Measurements from ENCODE around the gene ZNF394.

ZNF394 gene

GRCh38 chr7:99493823-99494222 is 6.3 kb downstream of the ZNF394 start:
- DNase-seq (ENCODE audit: low read depth): no peak

DNA sequence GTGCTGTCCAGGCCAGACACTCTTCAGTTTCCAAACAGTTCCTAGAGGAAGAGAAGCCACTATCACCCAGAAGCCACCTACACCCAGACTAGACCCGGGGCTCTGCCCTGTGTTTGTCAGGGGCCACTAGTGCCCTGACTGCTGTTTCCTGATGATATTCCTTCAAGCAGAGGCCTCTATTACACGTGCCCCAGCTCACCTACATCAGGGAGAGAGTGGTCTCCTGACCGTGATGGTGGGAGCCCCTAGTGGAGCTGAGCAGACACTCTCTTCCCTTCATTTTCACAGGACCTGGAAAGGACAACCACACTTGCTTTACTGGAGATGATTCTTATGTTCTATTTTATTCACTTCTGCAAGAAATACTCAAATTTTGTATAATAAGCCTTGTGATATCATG is 9.2 kb downstream of the ZNF394 start:
- no peak for DNase-seq (ENCODE audit: low read depth)

DNA sequence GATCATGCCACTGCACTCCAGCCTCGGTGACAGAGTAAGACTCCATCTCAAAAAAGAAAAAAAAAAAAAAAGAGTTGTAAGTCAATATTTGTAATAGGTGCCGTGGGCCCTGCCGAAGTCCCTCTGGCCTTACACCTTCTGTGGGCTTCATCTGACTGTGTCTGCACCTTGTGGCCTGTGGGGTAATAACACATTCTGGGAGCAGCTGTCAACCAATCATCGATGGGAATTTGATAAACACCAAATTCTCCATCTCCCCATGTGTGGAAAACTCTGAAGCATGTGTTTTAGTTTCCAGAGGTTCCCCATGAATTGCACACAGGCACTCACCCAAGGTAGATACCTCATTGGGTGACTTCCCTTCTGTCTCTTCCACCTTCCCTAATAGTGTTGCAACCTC is 10.8 kb downstream of the ZNF394 start:
- DNase-seq (ENCODE audit: low read depth): no peak

DNA sequence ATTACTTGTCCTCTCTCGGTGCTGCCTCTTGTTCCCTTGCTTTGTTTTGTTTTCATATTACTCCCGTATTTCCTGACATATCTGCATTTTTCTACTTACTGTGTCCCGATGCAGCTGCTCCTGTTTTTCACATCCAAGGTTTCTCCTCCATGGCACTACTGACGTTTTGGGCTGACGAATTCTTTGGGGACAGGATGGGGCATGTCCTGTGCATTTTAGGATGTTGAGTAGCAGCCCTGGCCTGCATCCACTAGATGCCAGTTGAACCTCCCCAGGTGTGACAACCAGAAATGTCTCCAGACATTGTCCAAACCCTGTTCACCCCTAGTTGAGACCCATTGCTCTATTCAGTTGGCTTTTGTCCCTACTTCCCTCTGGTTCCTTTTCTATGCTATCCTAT is 15.0 kb downstream of the ZNF394 start:
- DNase-seq (ENCODE audit: low read depth): no peak

GRCh38 chr7:99478464-99479440 is 21.3 kb downstream of the ZNF394 start:
- no peak for DNase-seq (ENCODE audit: low read depth)

GRCh38 chr7:99476107-99476506 is 24.0 kb downstream of the ZNF394 start:
- DNase-seq (ENCODE audit: low read depth): no peak

- peak; percentile 56 for DNase-seq (ENCODE audit: low read depth)
These were observed 26.8 kb downstream of the ZNF394 start for GRCh38 chr7:99473315-99473596.

GRCh38 chr7:99472561-99473314 is 27.3 kb downstream of the ZNF394 start, which contains the start of gene ZNF789:
TSS of gene ZNF789 (plus strand) at chr7:99472890. CDS start at chr7:99476457, 3,567 bp downstream.
- DNase-seq (ENCODE audit: low read depth): peak; percentile 68

DNA sequence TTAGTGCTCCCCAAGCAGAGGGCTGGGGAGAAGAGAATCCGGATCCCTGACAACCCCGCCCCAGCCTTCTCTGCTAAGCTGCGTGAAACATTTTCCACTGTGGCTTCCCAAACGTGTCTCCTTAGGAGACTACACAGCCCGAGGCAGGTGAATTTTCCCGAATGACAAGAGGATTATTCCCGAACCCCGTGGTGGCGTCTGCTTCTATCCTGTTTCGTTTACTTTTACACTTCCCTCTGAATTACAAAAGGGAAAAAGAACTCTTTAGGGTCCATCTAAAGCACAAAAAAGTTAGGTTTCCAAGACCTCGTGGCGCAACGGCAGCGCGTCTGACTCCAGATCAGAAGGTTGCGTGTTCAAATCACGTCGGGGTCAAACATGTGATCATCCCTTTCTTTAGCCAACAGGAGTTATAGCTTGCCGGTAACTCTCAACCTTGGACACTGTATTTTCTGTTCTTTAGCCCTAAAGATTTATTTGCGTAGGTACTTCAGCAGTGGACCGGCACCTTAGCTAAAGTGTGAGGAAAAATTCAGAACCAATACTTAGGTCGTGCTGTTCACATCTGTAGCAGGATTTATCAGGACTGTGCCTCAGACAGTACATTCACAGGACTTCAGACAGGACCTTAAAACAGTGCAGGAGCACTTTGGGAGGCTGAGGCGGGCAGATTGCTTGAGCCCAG is 30.6 kb downstream of the ZNF394 start:
- DNase-seq (ENCODE audit: low read depth): no peak

GRCh38 chr7:99468336-99468918 is 31.7 kb downstream of the ZNF394 start:
- DNase-seq (ENCODE audit: low read depth): no peak

- DNase-seq (ENCODE audit: low read depth): no peak
These were observed 34.7 kb downstream of the ZNF394 start for GRCh38 chr7:99465421-99465768.

- DNase-seq (ENCODE audit: low read depth): no peak
These were observed 38.9 kb downstream of the ZNF394 start for GRCh38 chr7:99461221-99461620.

DNA sequence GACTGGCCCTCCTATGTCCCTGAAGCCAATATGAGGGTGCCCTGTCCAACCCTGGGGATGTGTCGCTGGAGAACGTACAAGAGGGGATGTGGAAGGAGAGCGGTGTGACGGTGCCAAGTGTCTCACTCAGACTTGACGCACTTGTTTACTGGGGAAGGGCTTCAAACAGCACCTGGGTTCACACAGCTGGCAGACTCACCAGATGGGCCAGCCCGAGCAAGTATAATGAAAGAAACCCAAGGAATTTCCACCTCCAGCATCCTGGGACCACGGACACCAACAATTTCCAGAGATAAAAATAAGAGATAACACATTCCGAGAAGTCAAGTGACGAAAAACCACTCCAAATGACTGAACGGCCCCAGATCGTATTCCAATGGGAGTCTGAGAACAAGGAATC is 39.4 kb downstream of the ZNF394 start:
- DNase-seq (ENCODE audit: low read depth): no peak

- no peak for DNase-seq (ENCODE audit: low read depth)
These were observed 41.0 kb downstream of the ZNF394 start for GRCh38 chr7:99459087-99459486.

DNA sequence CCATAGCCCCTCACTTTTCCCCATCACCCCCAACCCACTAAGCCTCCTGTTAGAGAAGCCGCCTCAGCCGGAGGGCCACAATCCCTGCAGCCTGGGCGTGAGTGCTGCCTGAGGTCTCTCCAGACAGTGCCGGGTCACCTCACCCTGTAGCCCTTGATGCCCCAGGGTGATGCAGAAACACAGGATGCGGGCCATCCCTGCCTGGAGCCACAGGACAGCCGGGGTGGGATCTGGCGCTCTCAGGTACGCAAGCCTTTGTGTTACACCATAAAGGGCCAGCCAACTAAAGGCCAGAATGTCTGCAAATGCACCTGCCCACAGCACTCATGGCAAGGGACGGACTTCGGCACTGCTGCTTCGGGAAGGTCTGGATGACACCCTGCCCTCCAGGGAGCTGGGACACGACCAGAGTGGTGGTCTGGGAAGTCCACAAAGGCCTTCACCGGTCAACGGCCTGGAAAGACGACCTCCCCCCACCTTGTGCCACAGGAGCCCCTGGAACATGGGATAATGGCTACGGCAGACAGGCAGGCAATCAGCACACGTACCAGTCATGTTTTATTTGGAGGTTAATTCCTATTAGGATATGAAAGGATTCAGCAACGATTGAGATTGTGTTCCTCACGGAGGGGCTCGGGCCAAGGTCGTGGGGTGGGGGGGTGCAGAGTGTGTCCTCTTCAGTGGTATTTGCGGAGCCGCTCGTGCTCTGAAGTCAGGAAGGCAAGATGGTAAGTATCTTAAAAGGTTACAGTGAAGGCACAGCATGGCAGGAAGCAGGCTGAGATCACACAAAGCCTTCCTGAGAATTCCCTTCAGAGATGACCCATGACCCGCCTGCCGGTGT is 42.2 kb downstream of the ZNF394 start:
- no peak for DNase-seq (ENCODE audit: low read depth)

DNA sequence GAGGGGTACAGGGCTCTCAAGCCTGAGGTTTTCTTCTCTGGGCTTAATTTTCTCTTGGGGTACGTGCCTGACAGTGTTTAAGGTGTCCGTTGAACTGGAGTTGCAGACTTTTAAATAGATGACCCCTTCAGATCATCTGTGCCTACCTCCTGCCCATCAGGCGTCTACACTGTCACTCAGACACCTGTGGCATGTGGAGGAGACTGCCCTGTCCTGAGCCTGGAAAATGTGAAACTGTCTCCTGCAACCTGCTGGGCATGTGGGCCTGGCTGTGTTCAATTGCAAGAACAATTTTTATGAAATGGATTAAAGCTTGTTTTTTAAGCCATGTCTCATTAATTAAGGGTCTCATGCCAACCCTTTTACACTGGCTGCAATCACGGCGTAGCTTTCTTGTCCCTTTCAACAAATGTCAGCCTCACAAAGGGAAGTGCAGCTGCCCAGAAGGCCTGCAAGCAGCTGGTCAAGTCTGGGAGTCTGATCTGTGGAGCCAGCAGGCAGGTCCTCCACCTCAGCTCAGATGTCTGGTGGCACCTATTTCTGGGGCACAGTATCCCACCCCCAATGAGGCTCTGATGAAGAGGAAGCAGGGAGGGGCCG is 42.9 kb downstream of the ZNF394 start:
- no peak for DNase-seq (ENCODE audit: low read depth)

- no peak for DNase-seq (ENCODE audit: low read depth)
These were observed 43.8 kb downstream of the ZNF394 start for GRCh38 chr7:99456288-99456687.

GRCh38 chr7:99455874-99456273 is 44.2 kb downstream of the ZNF394 start:
- no peak for DNase-seq (ENCODE audit: low read depth)

DNA sequence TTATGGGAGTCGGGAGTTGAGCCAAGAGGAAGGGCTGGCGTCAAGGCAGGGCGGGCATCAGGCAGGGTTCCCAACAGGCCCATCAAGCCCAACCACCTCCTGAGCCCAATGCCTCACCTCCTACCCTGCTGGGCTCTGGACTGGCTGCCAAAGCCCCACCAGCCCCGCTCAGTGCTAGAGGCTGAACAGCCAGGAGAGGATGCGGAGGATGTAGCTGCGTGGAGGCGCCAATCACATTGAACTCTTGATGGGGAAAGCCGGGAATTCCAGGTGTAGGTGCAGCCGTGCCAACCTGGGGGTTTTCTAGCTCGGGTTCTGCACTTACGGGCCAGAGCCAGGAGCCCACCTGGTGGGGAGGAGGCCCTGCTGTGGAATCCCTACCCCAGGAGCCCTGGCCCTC is 47.0 kb downstream of the ZNF394 start:
- DNase-seq (ENCODE audit: low read depth): no peak

- DNase-seq (ENCODE audit: low read depth): no peak
These were observed 47.5 kb downstream of the ZNF394 start for GRCh38 chr7:99452541-99452940.

- no peak for DNase-seq (ENCODE audit: low read depth)
These were observed 48.1 kb downstream of the ZNF394 start for GRCh38 chr7:99451936-99452335.
